IMR-90 (cell line): Measurements from ENCODE around the gene HIPK1. TPM values are rescaled to one million over a fixed set of nuclear protein-coding genes. Genes with fewer than 3 reads are reported as not detected.

ENCODE experiments used
- ATAC-seq: fragments of 200-7000 bp; cut with Tn5 transposase; 2 replicates; pipeline ENCODE4 v1.9.1; 2020; ENCODE audit warnings: low read depth, mild to moderate bottlenecking, moderate library complexity
- BruUV-seq: library from RNA; stranded (reverse); fragments of 400-500 nt; replicated peaks from 2 replicates; lab custom pipeline; 2021; lab: Mats Ljungman, UMichigan
- CTCF ChIA-PET: fragments of 300-600 bp; formaldehyde crosslinking; extraction: SDS; loops from one replicate; lab custom pipeline; 2021; ENCODE audit warnings: antibody characterized with exemption; lab: Yijun Ruan, JAX
- POLR2A ChIA-PET: fragments of 300-600 bp; sonication (Branson Sonifier 250); formaldehyde crosslinking; loops from one replicate; lab custom pipeline; 2022; ENCODE audit warnings: antibody characterized with exemption; ENCODE audit not compliant: unreplicated experiment; lab: Charles Lee
- DNase-seq: peaks from one replicate; pipeline ENCODE4 v3.0.0; 2013
- H2AFZ ChIP-seq: replicated peaks from 2 replicates; pipeline ENCODE3; 2013; ENCODE audit warnings: low read length, mild to moderate bottlenecking; ENCODE audit not compliant: poor library complexity
- H2AK5ac ChIP-seq: 2 replicates; pipeline ENCODE4 v1.6.1; 2013; ENCODE audit warnings: low read depth, low read length, inconsistent platforms
- H2AK9ac ChIP-seq: replicated peaks from 2 replicates; pipeline ENCODE3; 2013; ENCODE audit warnings: mild to moderate bottlenecking, low read depth, low read length, moderate library complexity; ENCODE audit not compliant: poor library complexity
- H2BK120ac ChIP-seq: 2 replicates; pipeline ENCODE4 v1.6.1; 2013; ENCODE audit warnings: low read depth, low read length, inconsistent platforms
- H2BK15ac ChIP-seq: 3 replicates; pipeline ENCODE4 v1.6.1; 2013; ENCODE audit warnings: low read depth, low read length, inconsistent platforms
- H2BK20ac ChIP-seq: 2 replicates; pipeline ENCODE4 v1.6.1; 2013; ENCODE audit warnings: low read depth, mild to moderate bottlenecking, inconsistent platforms, low read length, moderate library complexity
- H2BK5ac ChIP-seq: 2 replicates; pipeline ENCODE4 v1.6.1; 2013; ENCODE audit warnings: mild to moderate bottlenecking, low read depth, low read length, inconsistent platforms; ENCODE audit not compliant: poor library complexity, severe bottlenecking
- H3K14ac ChIP-seq: replicated peaks from 2 replicates; pipeline ENCODE4 v1.6.1; 2013; ENCODE audit warnings: low read depth, low read length, inconsistent platforms
- H3K18ac ChIP-seq: 2 replicates; pipeline ENCODE4 v1.6.1; 2013; ENCODE audit warnings: low read depth, low read length, control low read depth
- H3K23ac ChIP-seq: 2 replicates; pipeline ENCODE4 v1.6.1; 2013; ENCODE audit warnings: low read depth, low read length, inconsistent platforms
- H3K27ac ChIP-seq: 2 replicates; pipeline ENCODE4 v1.5.1; 2013; ENCODE audit warnings: mild to moderate bottlenecking, control low read depth, low read length; ENCODE audit not compliant: insufficient read depth
- H3K27me3 ChIP-seq: 2 replicates; pipeline ENCODE4 v1.6.1; 2013; ENCODE audit warnings: low read length; ENCODE audit not compliant: control insufficient read depth, insufficient read depth
- H3K36me3 ChIP-seq: 2 replicates; pipeline ENCODE4 v1.6.1; 2013; ENCODE audit warnings: low read length, mixed read lengths; ENCODE audit not compliant: control insufficient read depth, insufficient read depth
- H3K4ac ChIP-seq: 2 replicates; pipeline ENCODE4 v1.6.1; 2013; ENCODE audit warnings: low read depth, low read length, inconsistent platforms
- H3K4me1 ChIP-seq: 2 replicates; pipeline ENCODE4 v1.6.1; 2013; ENCODE audit warnings: low read length, mixed read lengths; ENCODE audit not compliant: control insufficient read depth, insufficient read depth
- H3K4me2 ChIP-seq: 2 replicates; pipeline ENCODE4 v1.6.1; 2013; ENCODE audit warnings: low read depth, mild to moderate bottlenecking, control low read depth, low read length, moderate library complexity
- H3K4me3 ChIP-seq: 2 replicates; pipeline ENCODE4 v1.5.1; 2013; ENCODE audit warnings: low read depth, mild to moderate bottlenecking, control low read depth, low read length, moderate library complexity; ENCODE audit not compliant: insufficient read depth
- H3K56ac ChIP-seq: 2 replicates; pipeline ENCODE4 v1.6.1; 2013; ENCODE audit warnings: low read length, inconsistent platforms; ENCODE audit not compliant: insufficient read depth; ENCODE audit errors: extremely low read depth
- H3K79me1 ChIP-seq, 2 experiments: 2 replicates each; pipeline ENCODE4 v1.6.1; 2013; ENCODE audit warnings: low read length in 2 of 2, inconsistent platforms in 1 of 2, low read depth in 1 of 2
- H3K9ac ChIP-seq: 2 replicates; pipeline ENCODE4 v1.6.1; 2013; ENCODE audit warnings: low read depth, low read length, control low read depth
- H3K9me1 ChIP-seq: 2 replicates; pipeline ENCODE4 v1.6.1; 2013; ENCODE audit warnings: low read length, inconsistent platforms; ENCODE audit not compliant: insufficient read depth
- H3K9me3 ChIP-seq: 2 replicates; pipeline ENCODE4 v1.6.1; 2013; ENCODE audit warnings: low read length; ENCODE audit not compliant: control insufficient read depth, insufficient read depth
- H4K20me1 ChIP-seq: 2 replicates; pipeline ENCODE4 v1.6.1; 2013; ENCODE audit warnings: low read length, inconsistent platforms; ENCODE audit not compliant: insufficient read depth
- H4K5ac ChIP-seq: 2 replicates; pipeline ENCODE4 v1.6.1; 2013; ENCODE audit warnings: mild to moderate bottlenecking, low read depth, low read length, control low read depth
- H4K8ac ChIP-seq, 2 experiments: 2 replicates each; pipeline ENCODE4 v1.6.1; 2013; ENCODE audit warnings: low read depth in 2 of 2, low read length in 2 of 2, control low read depth in 1 of 2, inconsistent platforms in 1 of 2
- H4K91ac ChIP-seq: 2 replicates; pipeline ENCODE4 v1.6.1; 2013; ENCODE audit warnings: low read depth, low read length, inconsistent platforms; ENCODE audit not compliant: insufficient read depth
- CEBPB ChIP-seq: IDR thresholded peaks from 2 replicates; pipeline ENCODE4 v1.6.1; 2012; ENCODE audit warnings: low read depth, low read length, improper control_type of control experiment
- CHD1 ChIP-seq: IDR thresholded peaks from 2 replicates; pipeline ENCODE4 v1.6.1; 2012; ENCODE audit warnings: low read depth, low read length, improper control_type of control experiment
- NFE2L2 ChIP-seq: fragments of 150-350 bp; IDR thresholded peaks from 2 replicates; pipeline ENCODE4 v1.6.1; 2016; ENCODE audit warnings: low read depth, mild to moderate bottlenecking, low read length
- POLR2A ChIP-seq: IDR thresholded peaks from 2 replicates; pipeline ENCODE4 v1.6.1; 2012; ENCODE audit warnings: mild to moderate bottlenecking, low read depth, low read length
- SMC3 ChIP-seq: fragments of 150-350 bp; IDR thresholded peaks from 2 replicates; pipeline ENCODE4 v1.6.1; 2016; ENCODE audit warnings: low read depth, mild to moderate bottlenecking, antibody characterized with exemption, low read length, moderate library complexity
- WGBS, 2 experiments: methylation state at CpG; one replicate each; pipeline versions ENCODE4 v1.1.5 to v1.1.7; 2013; ENCODE audit warnings: missing lambda C conversion rate in 2 of 2; ENCODE audit not compliant: insufficient read length in 1 of 2; ENCODE audit errors: extremely low coverage in 2 of 2; 5-methylcytosine and 5-hydroxymethylcytosine counted together
- dilution Hi-C: fragments of 300-500 bp; cut with HindIII; formaldehyde crosslinking; loops from one replicate; pipeline ENCODE4 v1.14.3; 2018; ENCODE audit warnings: low sequenced_read_pairs; ENCODE audit not compliant: unreplicated experiment
- in situ Hi-C: fragments of 300-500 bp; cut with MboI; formaldehyde crosslinking; loops from 3 replicates; pipeline ENCODE4 v1.14.3; 2019; ENCODE audit warnings: low sequenced_read_pairs, inconsistent platforms, mixed read lengths
- intact Hi-C: fragments of 100-400 bp; cut with micrococcal nuclease; formaldehyde crosslinking; loops from 2 replicates; pipeline ENCODE4 v1.10.0; 2022
- polyA plus RNA-seq, 3 experiments: library from polyadenylated mRNA; depleted of rRNA; stranded (reverse); fragments of >200 nt; gene quantifications; 2 replicates each; pipeline ENCODE4 v1.2.3, GENCODE V29; 2012; ENCODE audit warnings: low replicate concordance in 1 of 3
- total RNA-seq: library from RNA; depleted of rRNA; stranded (reverse); fragments of >200 nt; gene quantifications from 2 replicates; pipeline ENCODE4 v1.2.3, GENCODE V29; 2012
- TF ChIP-seq, protein P1 (sequence below): conservative IDR thresholded peaks from 2 replicates; pipeline ENCODE4 v1.5.1; 2012; ENCODE audit warnings: mild to moderate bottlenecking, low read depth, low read length, improper control_type of control experiment
- TF ChIP-seq, protein P2 (sequence below): fragments of 150-350 bp; IDR thresholded peaks from 2 replicates; pipeline ENCODE4 v1.6.1; 2017; ENCODE audit warnings: mild to moderate bottlenecking, antibody characterized with exemption, low read length, low read depth

The HIPK1 gene
- total and polyA plus RNA-seq, 2 of the 4 experiments (the other 2 are of a cell fraction), result 15.3 to 33.9 TPM

DNA sequence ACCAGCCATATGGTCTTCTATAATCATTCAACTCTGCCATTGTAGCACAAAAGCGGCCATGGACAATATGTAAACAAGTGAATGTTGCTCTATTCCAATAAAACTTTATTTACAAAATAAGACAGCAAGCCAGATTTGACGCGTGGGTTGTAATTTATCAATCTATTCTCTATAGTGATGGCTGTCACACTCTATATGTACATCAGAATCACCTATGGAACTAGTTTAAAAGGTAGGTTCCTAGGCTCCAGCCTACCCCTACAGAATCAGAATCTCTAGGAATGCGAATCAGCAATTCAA, 49.4 kb upstream of the HIPK1 start (continued):
- TF ChIP-seq, protein P1, sequence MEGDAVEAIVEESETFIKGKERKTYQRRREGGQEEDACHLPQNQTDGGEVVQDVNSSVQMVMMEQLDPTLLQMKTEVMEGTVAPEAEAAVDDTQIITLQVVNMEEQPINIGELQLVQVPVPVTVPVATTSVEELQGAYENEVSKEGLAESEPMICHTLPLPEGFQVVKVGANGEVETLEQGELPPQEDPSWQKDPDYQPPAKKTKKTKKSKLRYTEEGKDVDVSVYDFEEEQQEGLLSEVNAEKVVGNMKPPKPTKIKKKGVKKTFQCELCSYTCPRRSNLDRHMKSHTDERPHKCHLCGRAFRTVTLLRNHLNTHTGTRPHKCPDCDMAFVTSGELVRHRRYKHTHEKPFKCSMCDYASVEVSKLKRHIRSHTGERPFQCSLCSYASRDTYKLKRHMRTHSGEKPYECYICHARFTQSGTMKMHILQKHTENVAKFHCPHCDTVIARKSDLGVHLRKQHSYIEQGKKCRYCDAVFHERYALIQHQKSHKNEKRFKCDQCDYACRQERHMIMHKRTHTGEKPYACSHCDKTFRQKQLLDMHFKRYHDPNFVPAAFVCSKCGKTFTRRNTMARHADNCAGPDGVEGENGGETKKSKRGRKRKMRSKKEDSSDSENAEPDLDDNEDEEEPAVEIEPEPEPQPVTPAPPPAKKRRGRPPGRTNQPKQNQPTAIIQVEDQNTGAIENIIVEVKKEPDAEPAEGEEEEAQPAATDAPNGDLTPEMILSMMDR, result no peak
- TF ChIP-seq SMC3 (no peak), POLR2A (no peak), NFE2L2 (no peak), CEBPB (no peak), CHD1 (no peak)

DNA sequence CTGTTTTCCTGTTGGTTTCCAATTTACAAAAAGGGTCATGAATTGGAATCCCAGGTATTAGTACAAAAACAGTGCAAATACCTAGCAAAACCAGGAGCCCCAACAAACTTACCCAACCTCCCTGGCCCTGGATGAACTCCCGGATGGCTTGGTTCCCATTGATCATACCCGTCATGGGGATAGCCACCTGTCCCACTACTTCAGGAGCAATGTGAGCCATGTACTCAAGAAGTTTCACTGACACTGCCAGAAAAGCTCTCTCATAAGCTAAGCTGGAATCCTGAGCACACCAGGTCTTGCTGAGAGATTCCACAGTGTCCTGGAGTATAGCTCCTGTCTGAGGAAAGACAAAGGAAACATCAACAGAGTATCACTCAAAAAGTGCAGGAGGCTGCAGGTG, 47.5 kb upstream of the HIPK1 start:
- in situ Hi-C loops (no loop called here), dilution Hi-C loops (no loop called here), intact Hi-C loops (no loop called here)
- H3K4ac ChIP-seq, result no peak overlapping the region
- no peak overlapping the region for H3K9ac ChIP-seq
- TF ChIP-seq, protein P2, sequence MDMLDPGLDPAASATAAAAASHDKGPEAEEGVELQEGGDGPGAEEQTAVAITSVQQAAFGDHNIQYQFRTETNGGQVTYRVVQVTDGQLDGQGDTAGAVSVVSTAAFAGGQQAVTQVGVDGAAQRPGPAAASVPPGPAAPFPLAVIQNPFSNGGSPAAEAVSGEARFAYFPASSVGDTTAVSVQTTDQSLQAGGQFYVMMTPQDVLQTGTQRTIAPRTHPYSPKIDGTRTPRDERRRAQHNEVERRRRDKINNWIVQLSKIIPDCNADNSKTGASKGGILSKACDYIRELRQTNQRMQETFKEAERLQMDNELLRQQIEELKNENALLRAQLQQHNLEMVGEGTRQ, result no peak
- no peaks in the 10 kb centered on the region for H3K36me3 ChIP-seq
- no TSS peak for BruUV-seq
- no peak for DNase-seq
- no peak overlapping the region for H3K56ac ChIP-seq
- no peak overlapping the region for H2BK5ac ChIP-seq
- no peak overlapping the region for H3K4me3 ChIP-seq
- CTCF ChIA-PET, result no interaction called here
- H2AK5ac ChIP-seq, result no peak overlapping the region
- no peaks in the 10 kb centered on the region for H3K27me3 ChIP-seq
- H2AFZ ChIP-seq, result no peak overlapping the region
- no peak overlapping the region for H2AK9ac ChIP-seq
- no peaks in the 10 kb centered on the region for H4K20me1 ChIP-seq
- no peaks in the 10 kb centered on the region; the same call in 1 of the 2 replicates for H3K9me1 ChIP-seq
- H3K14ac ChIP-seq, result no peak overlapping the region
- no peaks in the 10 kb centered on the region for H3K79me1 ChIP-seq
- H3K9me3 ChIP-seq, result no peaks in the 10 kb centered on the region
- no peak overlapping the region for H4K91ac ChIP-seq
- WGBS, 2 experiments, result 72% methylated on average over 2 of the region's 2 CpGs; no CpG with 5 or more reads in 1 of the 2 experiments
- H3K18ac ChIP-seq, result no peak overlapping the region
- no peak overlapping the region for H3K23ac ChIP-seq
- H3K4me1 ChIP-seq, result no peaks in the 10 kb centered on the region
- ATAC-seq, result no peak
- no peak overlapping the region for H2BK15ac ChIP-seq
- H2BK20ac ChIP-seq, result no peak overlapping the region
- no peak overlapping the region for H2BK120ac ChIP-seq
- H4K5ac ChIP-seq, result no peak overlapping the region
- no peak overlapping the region for H3K4me2 ChIP-seq
- no peak overlapping the region for H3K27ac ChIP-seq
- POLR2A ChIA-PET, result no interaction called here
- H4K8ac ChIP-seq, result no peak overlapping the region
